NCI-H1436 treated with DMSO at 0.1 percent for 48 hours (cell line): ENCODE data around the gene ELAVL1.

Source experiments
- DNase-seq: peaks from one replicate; lab custom pipeline; 2025; lab: John Stamatoyannopoulos, UW

Gene ELAVL1

GRCh38 chr19:7909471-7910067 lies 95.9 kb downstream of the ELAVL1 start:
- no peak for DNase-seq

- DNase-seq = no peak
Measured at GRCh38 chr19:7908742-7909461, 96.5 kb downstream of the ELAVL1 start.
